ENCODE measurements around the gene CD5L. TPM values are rescaled to one million over a fixed set of nuclear protein-coding genes. Genes with fewer than 3 reads are reported as not detected.

Gene CD5L
- total and polyA plus RNA-seq, 2 of the 13 experiments (the other 11 are each of a cell fraction or from before 2014, with no cell fraction given), result not detected

- no peak for TF ChIP-seq RERE (CRISPR knock-in tag; IDR thresholded peaks at IDR 0.05; ENCODE audit: low read depth)
- TF ChIP-seq IKZF1 (IDR thresholded peaks at IDR 0.05), result no peak
- no peak for TF ChIP-seq KLF12 (CRISPR knock-in tag; IDR thresholded peaks at IDR 0.05; ENCODE audit: borderline replicate concordance)
Observed at GRCh38 chr1:157833145-157833544, 8.5 kb downstream of the CD5L start (continued).

GRCh38 chr1:157831968-157832626 is 9.5 kb downstream of the CD5L start:
- no peak overlapping the region for H2AFZ ChIP-seq (ENCODE audit: low read length)
- in situ Hi-C loops (cut with HindIII; ENCODE audit: extremely low pct_ligation_motif_present, low pct_unique_long_range_greater_than_20kb), result no loop called here
- WGBS (ENCODE audit: low lambda C conversion rate), result 8% methylated on average over 4 of the region's 4 CpGs
- CTCF ChIA-PET (ENCODE audit: low intra/inter-chr PET ratio, low total read pairs), result no interaction called here
- no peak for ATAC-seq
- DNase-seq (ENCODE audit: low spot score), result no peak
- H3K79me2 ChIP-seq (ENCODE audit: insufficient read depth, low read length), result no peaks in the 10 kb centered on the region
- H3K4me1 ChIP-seq (ENCODE audit: insufficient read depth, low read length), result no peaks in the 10 kb centered on the region
- no peak overlapping the region for H3K27ac ChIP-seq (ENCODE audit: extremely low read length, insufficient read depth, low read length)
- H3K4me3 ChIP-seq (replicated peaks in 1 of 3; ENCODE audit: insufficient read depth in 1 of 3, low read depth in 2 of 3, low read length in 3 of 3), result no peak overlapping the region
- TF ChIP-seq LCORL (IDR thresholded peaks at IDR 0.05), result no peak
- TF ChIP-seq LCORL (CRISPR knock-in tag; IDR thresholded peaks at IDR 0.05), result no peak
- no peak for TF ChIP-seq ZNF280B (CRISPR knock-in tag; IDR thresholded peaks at IDR 0.05; ENCODE audit: borderline replicate concordance)
- BruUV-seq (replicated peaks), result no TSS peak
- no peaks in the 10 kb centered on the region for H3K9me3 ChIP-seq (ENCODE audit: low read length)
- FAIRE-seq, result no peak
- H3K36me3 ChIP-seq (replicated peaks in 1 of 2; ENCODE audit: control insufficient read depth in 1 of 2, insufficient read depth in 2 of 2, low read length in 2 of 2), result no peaks in the 10 kb centered on the region
- intact Hi-C loops (cut with micrococcal nuclease; ENCODE audit: unreplicated experiment), result no loop called here
- H3K27me3 ChIP-seq (ENCODE audit: control insufficient read depth in 1 of 2, insufficient read depth in 2 of 2, low read length in 2 of 2), result no peaks in the 10 kb centered on the region
- H3K9ac ChIP-seq (ENCODE audit: insufficient read depth, low read depth, low read length), result no peak overlapping the region
- POLR2A ChIA-PET, result no interaction called here
- no peak overlapping the region for H3K4me2 ChIP-seq (ENCODE audit: low read depth, low read length)
- no peaks in the 10 kb centered on the region for H4K20me1 ChIP-seq (ENCODE audit: insufficient read depth, low read length)

Data from HepG2 (cell line).